ENCODE data around the gene EFL1. TPM values are rescaled to one million over a fixed set of nuclear protein-coding genes. Genes with fewer than 3 reads are reported as not detected.

The EFL1 gene
- total and polyA plus RNA-seq, 2 donors (not counting 3 experiments of a cell fraction or from before 2014, with no cell fraction given): 6.6 to 21.9 TPM

GRCh38 chr15:82184355-82184754 lies 78.2 kb downstream of the EFL1 start:
- no peak overlapping the region for H3K4me2 ChIP-seq (ENCODE audit: insufficient read depth, low read length)
- BruUV-seq (replicated peaks): no TSS peak
- no peak overlapping the region for H3K4me3 ChIP-seq (replicated peaks in 1 of 3; ENCODE audit: insufficient read depth in 1 of 3, low read depth in 1 of 3, low read length in 3 of 3)
- FAIRE-seq (no peak), DNase-seq (ENCODE audit: low read depth, low spot score) (no peak)
- no peaks in the 10 kb centered on the region for H3K4me1 ChIP-seq (ENCODE audit: control insufficient read depth, extremely low read depth, insufficient read depth, low read length)
- CTCF ChIA-PET: interaction anchor here (0.7 to 1.5 kb wide), 2 partner anchors 14 to 76 kb away, joined by 3 to 4 read pairs; no protein-coding TSS in a partner anchor
- H3K9ac ChIP-seq (replicated peaks; ENCODE audit: extremely low read depth, insufficient read depth, low read length): no peak overlapping the region
- no peaks in the 10 kb centered on the region for H4K20me1 ChIP-seq (replicated peaks; ENCODE audit: control insufficient read depth, extremely low read depth, insufficient read depth, low read length)
- H3K9me3 ChIP-seq (replicated peaks; ENCODE audit: control insufficient read depth, insufficient read depth, low read length): no peaks in the 10 kb centered on the region
- no peak overlapping the region for H2AFZ ChIP-seq (ENCODE audit: low read depth, low read length)
- no peaks in the 10 kb centered on the region for H3K79me2 ChIP-seq (ENCODE audit: control insufficient read depth, insufficient read depth, low read length)
- no peaks in the 10 kb centered on the region for H3K27me3 ChIP-seq (ENCODE audit: control insufficient read depth in 2 of 2, insufficient read depth in 2 of 2, low read length in 2 of 2)
- TF ChIP-seq EZH2 (IDR thresholded peaks at IDR 0.05; ENCODE audit: borderline replicate concordance, low read depth, low read length, severe bottlenecking) (no peak), POLR2AphosphoS5 (IDR thresholded peaks at IDR 0.05; ENCODE audit: insufficient read depth, low read depth, low read length) (no peak), GATA2 (IDR thresholded peaks at IDR 0.05; ENCODE audit: insufficient read depth, insufficient read length, low read depth, low read length) (no peak), MYC (IDR thresholded peaks at IDR 0.05; ENCODE audit: low read depth, low read length) (no peak), CTCF (IDR thresholded peaks at IDR 0.05; ENCODE audit: extremely low read depth in 1 of 2, insufficient read depth in 1 of 2, low read depth in 1 of 2, low read length in 2 of 2) (no peak), MAX (IDR thresholded peaks at IDR 0.05; ENCODE audit: insufficient read depth, insufficient read length) (no peak), FOS (IDR thresholded peaks at IDR 0.05; ENCODE audit: borderline replicate concordance, insufficient read depth, low read length) (no peak), JUN (IDR thresholded peaks at IDR 0.05; ENCODE audit: borderline replicate concordance, insufficient read depth, insufficient read length, low read depth) (no peak), POLR2A (IDR thresholded peaks at IDR 0.05; ENCODE audit: low read depth, low read length) (no peak)
- intact Hi-C loops (cut with micrococcal nuclease) (no loop called here), dilution Hi-C loops (cut with MboI; ENCODE audit: extremely low pct_ligation_motif_present, low sequenced_read_pairs) (no loop called here)
- H3K27ac ChIP-seq (ENCODE audit: insufficient read depth, low read depth, low read length): no peak overlapping the region
- POLR2A ChIA-PET: no interaction called here
- no peaks in the 10 kb centered on the region for H3K36me3 ChIP-seq (ENCODE audit: control insufficient read depth in 2 of 2, extremely low read depth in 1 of 2, insufficient read depth in 2 of 2, low read length in 2 of 2)
- H3K9me1 ChIP-seq (replicated peaks; ENCODE audit: control insufficient read depth, extremely low read depth, insufficient read depth, low read length): no peaks in the 10 kb centered on the region

Measured in endothelial cell of umbilical vein (primary cell).